HL-60/S4 treated with retinoic acid at 250 ng/mL for 4 days and 3 days (cell line): ENCODE data around the gene CEACAM16.

Experiments
- in situ Hi-C: fragments of 300-500 bp; cut with MboI; formaldehyde crosslinking; loops from 2 replicates; pipeline ENCODE4 v1.7.0; 2022; ENCODE audit warnings: low sequenced_read_pairs

The CEACAM16 gene

DNA sequence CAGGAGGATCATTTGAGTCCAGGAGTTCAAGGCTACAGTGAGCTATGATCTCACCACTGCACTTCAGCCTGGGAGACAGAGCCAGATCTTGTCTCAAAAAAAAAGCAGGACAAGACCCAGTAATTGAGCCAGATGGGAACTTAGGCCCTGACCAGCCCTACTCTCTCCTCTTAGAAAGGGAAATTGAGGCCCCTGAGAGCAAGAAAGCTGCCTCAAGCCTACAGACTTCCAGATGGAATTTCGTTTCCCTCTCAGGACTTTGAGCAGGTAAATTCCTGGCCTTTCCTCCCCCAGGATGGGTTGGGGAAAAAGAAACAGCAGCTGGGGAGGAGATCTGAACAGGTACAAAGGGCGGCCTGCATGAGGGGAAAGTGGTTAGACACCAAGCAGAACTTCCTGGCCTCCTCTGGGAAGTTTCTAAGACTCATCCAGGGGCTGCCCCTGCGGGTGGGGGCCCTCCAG is 46.0 kb downstream of the CEACAM16 start:
- in situ Hi-C loops = no loop called here

DNA sequence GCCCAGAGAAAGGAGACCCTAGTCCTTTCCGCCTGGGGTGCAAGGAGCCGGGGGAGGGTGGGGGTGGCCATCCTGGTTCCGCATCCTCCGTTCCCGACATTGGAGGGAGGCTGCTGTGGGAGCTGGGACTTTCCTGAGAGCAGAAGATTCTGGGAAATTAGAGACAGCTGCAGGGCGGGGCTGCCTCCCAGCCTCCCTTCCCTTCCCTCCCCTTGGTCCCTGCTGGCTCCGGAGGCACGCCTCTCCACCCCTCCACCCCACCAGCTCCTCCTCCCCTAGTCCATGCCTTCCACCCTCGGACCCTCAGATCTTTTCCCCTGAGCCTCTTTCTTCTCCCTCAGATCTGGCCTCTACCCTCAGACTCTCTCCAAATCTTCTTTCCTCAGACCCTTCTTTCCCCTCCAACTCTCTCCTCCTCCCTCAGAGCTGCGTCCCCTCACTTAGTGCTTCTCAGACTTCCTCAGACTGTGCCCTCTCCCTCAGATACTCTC is 46.4 kb downstream of the CEACAM16 start:
- in situ Hi-C loops = no loop called here

DNA sequence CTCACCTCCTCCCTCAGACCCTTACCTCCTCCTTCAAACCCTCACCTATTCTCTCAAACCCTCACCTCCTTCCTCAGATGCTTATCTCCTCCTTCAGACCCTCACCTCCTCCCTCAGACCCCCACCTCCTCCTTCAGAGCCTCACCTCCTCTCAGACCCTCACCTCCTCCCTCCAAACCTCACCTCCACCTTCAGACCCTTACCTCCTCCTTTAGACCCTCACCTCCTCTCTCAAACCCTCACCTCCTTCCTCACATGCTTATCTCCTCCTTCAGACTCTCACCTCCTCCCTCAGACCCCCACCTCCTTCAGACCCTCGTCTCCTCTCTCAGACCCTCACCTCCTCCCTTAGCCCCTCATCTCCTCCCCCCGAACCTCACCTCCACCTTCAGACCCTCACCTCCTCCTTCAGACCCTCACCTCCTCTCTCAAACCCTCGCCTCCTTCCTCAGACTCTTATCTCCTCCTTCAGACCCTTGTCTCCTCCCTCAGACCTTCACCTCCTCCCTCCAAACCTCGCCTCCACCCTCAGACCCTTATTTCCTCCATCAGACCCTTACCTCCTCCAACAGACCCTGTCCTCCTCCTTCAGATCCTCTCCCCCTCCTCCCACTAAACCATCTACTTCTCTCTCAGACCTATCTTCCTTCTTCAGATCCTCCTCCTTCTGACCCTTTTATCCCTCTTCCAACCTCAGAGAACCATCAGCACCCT is 47.1 kb downstream of the CEACAM16 start:
- in situ Hi-C loops = no loop called here

DNA sequence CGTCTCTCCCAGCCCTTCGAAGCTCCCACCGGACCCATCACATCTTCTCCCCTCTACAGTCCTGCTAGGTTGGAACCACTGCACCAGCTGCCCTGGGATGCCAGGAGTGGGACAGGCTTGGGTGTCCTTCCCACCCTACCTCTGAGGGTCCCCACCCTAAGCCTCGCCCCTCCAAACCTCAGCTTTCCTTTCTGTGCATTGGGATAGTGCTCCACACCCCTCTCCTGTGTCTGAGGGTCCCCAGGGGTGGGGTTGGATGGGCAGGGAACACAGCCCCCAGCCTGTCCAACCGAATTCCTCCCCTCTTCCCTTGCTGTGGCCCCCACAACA is 47.6 kb downstream of the CEACAM16 start:
- in situ Hi-C loops = no loop called here

DNA sequence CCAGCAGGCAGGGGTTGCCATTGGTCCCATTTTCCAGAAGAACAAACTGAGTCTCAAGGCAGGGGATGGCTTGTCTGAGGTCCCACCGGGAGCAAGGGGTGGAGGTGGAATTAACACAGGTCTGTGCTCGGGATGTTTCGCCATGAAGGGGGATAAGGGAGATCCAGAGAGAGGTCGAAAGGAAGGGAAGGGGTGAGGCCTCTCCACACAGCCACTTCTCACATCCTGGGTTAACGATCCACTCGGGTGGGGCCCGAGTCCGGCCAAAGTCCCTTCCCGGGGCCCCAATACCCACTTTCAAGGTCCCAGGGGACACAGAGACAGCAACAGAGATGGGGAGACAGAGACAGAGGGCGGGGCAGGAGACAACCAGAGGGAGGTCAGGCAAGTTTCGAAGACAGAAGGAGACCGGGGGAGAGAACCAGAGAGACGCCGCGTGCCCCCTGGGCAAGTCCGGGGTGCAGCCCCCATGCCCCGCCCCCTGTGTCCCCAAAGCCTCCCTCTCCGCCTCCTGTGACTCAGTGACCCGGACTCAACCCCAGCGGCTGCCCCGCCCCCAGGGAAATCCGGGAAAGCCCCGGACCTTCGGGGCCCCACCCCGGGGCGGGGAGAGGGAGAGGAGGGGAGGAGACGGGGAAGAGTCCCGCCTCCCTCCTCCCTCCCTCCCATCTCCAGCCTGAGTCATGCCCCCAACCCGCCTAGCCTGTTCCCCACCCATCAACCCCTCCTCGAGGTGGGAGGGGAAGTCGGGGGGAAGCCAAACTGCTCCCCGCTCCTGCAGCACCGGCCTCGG is 48.2 kb downstream of the CEACAM16 start:
- in situ Hi-C loops = no loop called here

DNA sequence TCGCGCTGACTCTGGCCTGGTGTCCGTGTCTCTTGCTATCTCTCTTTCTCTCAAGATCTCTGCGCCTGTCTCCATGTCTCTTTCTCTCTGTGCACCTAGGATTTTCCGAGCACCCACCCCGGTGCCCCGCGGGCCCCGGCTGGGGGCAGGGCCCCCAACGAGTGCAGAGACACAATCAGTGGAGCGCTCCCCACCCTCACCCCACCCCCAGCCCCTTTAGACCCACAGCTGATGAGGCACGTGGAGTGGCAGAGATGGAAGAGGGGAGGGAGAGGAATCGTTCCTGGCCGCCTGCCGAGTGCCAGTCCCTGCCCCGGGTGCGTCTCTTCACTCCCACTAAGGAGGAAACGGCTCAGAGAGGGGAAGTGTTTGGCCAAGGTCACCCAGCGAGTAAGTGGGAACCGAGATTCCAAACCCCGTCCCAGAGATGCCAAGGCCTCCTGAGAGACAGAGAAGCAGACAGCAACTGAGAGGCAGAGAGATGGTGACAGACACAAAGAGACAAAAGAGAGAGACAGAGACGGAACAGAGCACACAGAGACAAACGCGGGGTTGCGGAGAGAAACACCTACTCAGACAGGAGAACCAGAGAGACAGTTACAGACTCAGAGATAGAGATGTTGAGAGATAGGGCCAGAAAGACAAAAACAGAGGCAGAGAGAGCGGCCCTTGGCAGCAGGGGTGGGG is 48.9 kb downstream of the CEACAM16 start:
- in situ Hi-C loops = no loop called here

DNA sequence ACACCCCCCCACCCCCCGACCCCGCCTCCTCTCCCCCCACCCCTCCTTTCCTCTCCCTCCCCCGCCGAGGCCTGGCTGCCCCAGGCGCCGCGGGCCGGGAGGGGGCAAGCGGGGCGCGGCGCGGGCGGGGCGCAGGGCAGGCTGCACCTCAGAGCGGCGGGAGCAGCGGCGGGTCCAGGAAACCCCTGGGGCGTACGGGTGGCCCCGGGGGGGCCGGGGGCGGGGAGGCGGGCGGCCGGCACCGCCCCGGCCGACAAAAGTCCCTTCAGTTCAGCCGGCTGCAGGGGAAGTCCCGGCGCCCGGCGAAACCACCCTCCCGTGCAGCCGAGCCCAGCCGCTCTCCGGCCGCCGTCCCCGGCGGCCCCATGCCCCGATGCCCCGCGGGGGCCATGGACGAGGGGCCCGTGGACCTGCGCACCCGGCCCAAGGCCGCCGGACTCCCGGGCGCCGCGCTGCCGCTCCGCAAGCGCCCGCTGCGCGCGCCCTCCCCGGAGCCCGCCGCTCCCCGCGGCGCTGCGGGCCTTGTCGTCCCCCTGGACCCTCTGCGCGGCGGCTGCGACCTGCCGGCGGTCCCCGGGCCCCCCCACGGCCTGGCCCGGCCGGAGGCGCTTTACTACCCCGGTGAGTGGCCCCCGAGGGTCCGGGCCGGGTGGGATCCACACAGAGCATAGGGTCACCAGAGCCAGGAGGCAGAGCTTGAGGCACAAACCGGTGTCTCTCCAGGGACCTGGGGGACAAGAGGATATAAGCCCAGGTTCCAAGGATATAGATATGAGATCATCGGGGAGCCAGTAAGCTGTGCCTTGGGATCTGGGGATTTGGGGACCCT is 49.7 kb downstream of the CEACAM16 start, which contains the start of gene BCL3:
Gene BCL3 (plus strand): TSS at position 283 of the 829 bp plus-strand sequence. CDS start 83 bp downstream, at position 366.
- in situ Hi-C loops = no loop called here

DNA sequence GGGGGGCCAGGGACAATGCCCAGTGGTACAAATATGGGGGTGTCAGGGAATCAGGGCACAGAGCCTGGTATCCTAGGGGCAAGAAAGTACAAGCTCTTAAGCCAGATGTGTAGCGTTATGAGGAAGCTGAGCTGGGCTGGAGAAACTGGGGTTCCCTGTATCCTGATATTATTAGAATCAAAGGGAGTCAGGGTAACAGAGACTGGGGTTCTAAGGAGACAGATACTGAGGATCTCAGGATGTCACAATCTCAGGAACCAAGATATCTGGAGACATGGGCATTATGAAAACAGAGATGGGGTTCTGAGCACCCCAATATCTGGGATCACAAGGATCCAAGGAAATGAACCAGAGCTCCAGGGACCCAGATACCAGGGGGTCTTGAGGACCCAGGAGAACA is 50.3 kb downstream of the CEACAM16 start:
- in situ Hi-C loops = no loop called here

DNA sequence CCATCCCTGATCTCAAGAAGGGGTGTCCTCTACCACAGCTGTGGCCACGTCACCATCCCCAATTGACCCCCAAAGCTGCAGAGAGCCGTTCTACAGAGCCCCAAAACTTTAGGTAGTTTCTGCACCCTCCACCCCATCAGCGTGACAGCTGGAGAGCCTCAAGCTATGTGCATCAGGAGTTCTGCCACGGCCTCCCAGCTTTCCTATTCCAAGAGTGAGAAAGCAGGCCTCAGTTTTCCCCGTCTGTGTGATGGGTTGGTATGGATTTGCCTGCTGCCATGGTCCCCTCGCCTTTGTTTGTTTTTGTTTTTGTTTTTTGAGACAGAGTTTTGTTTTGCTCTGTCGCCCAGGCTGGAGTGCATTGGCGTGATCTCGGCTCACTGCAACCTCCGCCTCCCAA is 51.0 kb downstream of the CEACAM16 start:
- in situ Hi-C loops = no loop called here

DNA sequence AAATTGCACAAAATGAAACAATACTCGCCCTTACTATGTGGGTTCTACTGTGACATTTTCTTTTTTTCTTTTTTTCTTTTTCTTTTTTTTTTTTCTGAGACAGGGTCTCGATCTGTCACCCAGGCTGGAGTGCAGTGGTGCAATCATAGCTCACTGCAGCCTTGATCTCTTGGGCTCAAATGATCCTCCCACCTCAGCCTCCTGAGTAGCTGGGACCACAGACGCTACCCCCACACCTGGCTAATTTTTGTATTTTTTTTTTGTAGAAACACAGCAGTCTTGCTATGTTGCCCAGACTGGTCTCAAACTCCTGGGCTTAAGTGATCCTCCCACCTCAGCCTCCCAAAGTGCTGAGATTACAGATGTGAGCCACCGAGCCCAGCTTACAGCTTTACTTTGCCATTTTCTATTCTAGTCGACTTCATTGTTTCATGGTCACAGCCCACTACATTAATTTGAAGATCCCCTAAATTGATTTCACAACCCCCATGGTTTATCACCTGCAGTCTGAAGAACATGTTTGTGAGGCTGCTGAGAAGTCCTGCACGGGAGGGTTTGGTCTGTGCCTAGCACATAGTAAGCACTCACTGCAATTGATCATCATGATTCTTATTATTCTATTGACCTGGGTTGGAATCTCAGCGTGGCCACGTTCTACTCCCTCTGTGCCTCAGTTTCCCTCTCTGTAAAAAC is 53.3 kb downstream of the CEACAM16 start:
- in situ Hi-C loops = no loop called here

DNA sequence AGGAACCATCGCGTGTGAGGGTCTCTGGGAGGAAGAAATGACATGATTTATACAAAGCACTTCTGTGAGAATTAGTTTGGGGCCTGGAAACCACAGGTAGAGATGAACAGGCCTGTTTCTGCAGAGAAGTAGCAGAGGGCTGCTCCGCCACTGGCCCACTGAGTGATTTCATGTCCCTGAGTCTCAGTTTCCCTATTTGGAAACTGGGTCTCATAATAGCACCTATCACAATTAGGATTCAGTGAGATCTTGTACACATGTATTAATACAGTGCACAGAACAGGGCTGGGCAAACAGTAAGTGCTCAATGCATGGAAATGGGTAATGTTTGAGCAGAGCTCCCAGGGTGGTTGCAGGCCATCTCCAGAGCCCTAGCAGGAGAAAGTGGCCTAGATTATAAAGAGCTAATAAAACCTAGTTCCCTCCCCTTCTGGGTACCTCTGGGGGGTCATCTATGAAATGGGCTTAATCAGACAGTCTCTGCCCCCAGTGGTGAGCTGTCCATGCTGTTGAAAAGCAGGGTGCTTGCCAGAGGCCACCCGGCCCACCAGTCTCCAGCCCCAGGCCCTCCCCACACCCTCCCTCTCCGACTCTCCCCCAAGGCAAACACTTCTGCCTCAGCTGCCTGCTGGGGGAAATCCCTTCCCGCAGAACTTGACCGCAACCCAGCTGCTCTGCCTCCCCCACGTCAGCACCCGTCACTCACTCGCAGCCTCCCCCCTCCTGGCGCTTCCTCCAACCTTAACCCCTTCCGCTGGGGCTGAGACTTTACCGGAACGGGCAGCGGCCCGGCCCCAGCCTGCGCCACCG is 54.1 kb downstream of the CEACAM16 start:
- in situ Hi-C loops = no loop called here

DNA sequence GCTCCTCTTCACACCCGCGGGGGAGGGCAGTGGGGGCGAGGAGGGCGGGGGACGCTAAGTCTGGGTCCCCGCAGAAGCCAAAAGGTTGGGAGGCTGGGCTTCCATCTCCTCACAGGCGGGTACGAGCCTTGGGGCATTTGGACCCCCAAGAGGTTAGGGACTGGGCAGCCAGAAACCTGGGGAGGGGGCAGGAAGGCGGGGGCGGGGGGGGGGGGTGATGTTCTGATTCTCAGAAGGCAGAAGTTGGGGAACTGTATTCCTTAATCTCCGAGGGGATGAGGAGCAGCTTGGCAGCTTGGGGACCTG is 54.6 kb downstream of the CEACAM16 start:
- in situ Hi-C loops = no loop called here

DNA sequence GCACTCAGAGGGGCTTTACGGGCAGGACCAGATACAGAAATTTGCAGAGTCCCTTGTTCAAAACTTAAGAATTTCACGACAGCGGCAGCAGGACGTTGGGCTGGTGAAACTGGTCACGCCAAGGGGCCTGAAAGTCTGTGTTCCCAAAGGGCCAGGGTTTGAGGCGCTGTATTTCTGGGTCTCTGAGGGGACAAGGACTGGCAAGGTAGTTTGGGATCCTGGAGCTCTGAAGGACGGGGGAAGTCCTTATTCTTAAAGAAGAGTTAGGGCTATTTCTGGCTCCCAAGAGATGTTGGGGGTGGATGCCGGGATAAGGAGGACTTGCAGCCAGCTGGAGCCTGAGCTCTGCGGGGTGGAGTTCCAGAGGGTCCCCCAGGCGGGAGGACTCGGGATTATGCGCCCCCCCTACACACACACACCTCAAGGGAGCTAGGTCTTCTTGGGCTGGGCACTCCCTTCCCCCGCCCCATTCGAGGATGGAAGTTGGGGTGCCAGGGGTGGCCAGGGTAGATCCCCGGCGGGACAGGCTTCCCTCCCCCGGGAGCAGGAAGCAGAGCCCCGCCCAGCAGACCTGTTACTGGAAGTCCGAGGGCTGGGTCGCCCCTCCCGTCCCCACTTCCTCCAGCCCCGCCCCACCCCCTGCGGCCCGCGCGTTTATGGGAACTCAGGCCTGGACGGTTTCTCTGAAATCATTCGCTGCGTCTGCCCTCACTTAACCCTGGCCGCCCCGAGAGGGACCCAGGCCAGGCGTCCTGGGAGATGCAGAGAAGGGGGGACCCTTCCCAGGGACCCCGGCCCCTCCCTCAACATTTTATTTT is 55.2 kb downstream of the CEACAM16 start:
- in situ Hi-C loops = no loop called here

DNA sequence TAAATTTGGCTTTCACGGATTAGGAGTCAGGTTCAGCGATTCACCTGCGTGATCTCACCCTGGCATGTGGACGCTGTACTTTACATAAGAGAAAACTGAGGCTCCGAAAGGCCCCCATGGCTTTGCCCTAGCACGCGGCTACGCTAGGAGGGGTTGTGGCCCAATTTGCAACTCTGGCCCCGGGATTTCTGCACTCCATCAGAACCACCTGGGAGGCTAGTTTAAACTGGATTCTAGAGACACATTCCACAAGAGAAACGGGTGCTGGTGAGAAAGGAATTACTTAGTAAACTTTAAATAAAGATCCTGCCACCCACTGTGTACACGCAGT is 55.8 kb downstream of the CEACAM16 start:
- in situ Hi-C loops = no loop called here

DNA sequence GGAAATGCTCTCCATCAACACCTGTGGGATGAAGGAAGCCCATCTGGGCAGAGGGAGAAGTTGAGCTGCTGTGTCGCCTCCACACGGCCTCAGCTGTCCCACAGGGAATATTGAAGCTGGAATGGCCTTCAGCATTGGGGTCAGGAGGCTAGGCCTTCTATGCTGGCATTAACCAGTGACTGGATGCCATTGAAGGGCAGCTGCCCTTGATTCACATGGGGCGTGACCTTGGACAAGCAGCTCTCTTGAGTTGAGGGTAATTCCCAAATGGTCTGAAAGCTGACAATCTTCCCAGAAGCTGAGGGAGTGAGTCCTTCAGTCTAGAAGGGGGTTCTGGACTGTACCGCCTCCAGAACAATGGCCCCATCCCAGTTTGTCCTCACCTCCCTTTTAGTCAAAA is 56.3 kb downstream of the CEACAM16 start:
- in situ Hi-C loops = no loop called here

DNA sequence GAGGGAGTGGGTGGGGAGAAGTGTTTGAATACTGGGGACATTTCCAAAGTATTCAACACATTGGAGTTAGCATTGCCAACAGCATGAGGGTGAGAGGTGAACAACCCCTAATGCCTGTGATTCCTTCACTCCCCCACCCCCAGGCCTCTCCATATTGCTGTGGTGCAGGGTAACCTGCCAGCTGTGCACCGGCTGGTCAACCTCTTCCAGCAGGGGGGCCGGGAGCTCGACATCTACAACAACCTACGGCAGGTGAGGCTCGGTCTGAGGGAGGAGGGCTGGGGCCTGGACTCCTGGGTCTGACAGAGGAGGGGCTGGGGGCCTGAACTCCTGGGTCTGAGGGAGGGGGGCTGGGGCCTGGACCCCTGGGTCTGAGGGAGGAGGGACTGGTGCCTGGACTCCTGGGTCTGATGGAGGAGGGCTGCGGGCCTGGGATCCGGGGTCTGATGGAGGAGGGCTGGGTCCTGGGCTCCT is 57.2 kb downstream of the CEACAM16 start:
- in situ Hi-C loops = no loop called here

DNA sequence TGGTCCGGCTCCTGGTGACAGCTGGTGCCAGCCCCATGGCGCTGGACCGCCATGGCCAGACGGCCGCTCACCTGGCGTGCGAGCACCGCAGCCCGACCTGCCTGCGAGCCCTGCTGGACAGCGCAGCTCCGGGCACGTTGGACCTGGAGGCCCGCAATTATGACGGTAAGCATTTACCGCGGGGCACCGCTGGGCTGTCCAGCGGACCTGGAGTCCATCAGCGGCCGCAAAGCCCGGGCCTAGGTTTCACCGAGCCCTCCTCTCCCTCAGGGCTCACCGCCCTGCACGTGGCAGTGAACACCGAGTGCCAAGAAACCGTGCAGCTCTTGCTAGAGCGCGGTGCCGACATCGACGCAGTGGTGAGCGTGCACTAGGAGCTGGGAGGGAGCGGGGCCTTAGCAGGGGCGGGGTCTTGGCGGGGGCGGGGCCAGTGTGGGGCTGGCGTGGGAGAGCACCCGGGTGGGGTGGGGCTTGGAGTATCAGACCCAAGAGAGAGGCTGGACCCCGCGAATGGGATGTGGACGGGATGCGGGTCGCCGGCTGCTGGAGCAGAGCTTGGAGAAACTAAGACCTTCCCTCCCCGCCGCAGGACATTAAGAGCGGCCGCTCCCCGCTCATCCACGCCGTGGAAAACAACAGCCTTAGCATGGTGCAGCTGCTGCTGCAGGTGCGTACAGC is 58.2 kb downstream of the CEACAM16 start:
- in situ Hi-C loops = no loop called here
